HG03439 (cell line): ENCODE results near the gene DTL.
"Not testable (repeated sequence)": the region's sequence is repeated elsewhere in the genome, so short reads cannot be mapped to it uniquely, and the experiment has no call there.

Experiments used
- ATAC-seq: cut with Tn5 transposase; IDR thresholded peaks from one replicate; pipeline ENCODE4 v1.9.1; 2021; ENCODE audit warnings: mild to moderate bottlenecking, moderate library complexity; ENCODE audit not compliant: unreplicated experiment

DTL gene, protein sequence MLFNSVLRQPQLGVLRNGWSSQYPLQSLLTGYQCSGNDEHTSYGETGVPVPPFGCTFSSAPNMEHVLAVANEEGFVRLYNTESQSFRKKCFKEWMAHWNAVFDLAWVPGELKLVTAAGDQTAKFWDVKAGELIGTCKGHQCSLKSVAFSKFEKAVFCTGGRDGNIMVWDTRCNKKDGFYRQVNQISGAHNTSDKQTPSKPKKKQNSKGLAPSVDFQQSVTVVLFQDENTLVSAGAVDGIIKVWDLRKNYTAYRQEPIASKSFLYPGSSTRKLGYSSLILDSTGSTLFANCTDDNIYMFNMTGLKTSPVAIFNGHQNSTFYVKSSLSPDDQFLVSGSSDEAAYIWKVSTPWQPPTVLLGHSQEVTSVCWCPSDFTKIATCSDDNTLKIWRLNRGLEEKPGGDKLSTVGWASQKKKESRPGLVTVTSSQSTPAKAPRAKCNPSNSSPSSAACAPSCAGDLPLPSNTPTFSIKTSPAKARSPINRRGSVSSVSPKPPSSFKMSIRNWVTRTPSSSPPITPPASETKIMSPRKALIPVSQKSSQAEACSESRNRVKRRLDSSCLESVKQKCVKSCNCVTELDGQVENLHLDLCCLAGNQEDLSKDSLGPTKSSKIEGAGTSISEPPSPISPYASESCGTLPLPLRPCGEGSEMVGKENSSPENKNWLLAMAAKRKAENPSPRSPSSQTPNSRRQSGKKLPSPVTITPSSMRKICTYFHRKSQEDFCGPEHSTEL

DNA sequence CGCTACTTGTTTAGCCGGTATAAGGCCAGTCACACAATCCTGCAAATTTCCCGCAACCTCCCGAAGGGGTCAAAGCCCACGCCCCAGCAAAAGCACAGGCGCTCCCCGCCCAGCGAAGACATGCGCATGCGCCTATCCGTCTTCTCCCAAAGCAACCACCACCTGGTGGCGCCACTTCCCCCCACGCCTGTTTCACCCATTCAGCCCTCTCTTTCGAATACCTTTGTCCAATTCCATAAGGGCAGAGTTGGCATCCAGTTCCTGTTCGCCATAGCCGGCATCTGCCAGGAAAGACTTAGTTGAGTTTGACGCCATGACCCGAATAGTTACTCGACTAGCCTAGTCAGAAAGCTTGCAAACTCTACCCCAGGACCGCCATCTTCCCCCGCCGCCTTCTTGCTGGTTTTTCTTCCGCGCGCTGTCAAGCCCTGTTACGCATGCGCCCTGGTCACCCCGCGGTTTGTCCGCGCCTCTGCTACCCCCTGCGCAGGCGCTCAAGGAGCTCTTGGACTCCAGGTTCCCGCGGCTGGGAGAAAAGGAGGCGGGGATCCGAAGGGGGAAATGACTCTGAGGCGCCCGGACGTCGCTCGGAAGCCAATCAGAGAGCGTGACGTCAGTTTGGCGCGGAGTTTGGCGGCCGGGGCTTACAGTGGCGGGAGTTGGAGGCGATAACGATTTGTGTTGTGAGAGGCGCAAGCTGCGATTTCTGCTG, at the start of gene DTL, which contains the start of gene INTS7:
DTL (plus strand) TSS at position 626 of the 712 bp plus-strand sequence. CDS start 143 bp downstream, outside the sequence.
INTS7 (minus strand) TSS at position 435 of the 712 bp plus-strand sequence; CDS start at position 315, 120 bp downstream.
- peak; percentile 73 for ATAC-seq

DNA sequence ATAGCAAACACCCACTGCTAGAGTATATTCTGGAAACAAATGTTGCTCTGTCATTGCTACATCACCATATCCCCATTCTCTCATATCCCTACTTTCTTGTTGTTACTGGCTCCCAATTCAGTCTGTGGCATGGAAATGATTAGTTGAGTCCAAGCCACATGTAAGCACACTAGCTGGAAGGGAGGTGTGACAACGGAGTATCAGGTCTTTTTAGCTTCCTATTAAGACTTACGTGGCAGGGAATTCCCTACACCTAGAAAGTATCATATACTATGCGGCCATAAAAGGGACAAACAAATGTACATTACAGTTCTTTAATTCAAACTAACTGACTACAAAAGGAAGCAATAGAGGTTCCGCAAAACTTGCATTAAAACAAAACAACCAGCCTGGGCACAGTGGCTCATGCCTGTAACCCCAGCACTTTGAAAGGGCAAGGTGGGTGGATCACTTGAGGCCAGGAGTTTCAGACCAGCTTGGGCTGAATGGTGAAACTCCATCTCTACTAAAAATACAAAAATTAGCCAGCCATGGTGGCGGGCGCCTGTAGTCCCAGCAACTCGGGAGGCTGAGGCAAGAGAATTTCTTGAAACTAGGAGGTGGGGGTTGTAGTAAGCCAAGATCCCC, 48.8 kb upstream of the DTL start:
- no peak for ATAC-seq

DNA sequence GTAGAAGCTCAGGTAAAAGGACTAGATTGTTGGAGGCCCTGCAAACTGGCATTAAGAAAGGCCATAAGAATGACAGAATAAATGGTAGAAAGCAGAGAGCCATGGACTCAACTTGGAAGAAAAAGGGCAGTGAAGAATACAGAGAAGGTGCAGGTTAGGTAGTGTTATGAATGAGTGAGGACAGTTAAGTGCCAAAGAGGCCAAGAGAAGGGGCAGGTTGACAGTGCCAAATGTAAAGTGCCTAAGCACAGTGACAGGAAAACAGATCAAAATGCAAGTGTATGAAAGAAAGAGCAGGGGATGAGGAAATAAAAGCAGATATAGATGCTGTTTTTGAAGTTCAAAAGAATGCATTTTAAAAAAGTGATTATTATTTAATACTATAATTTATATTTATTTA, 43.9 kb upstream of the DTL start:
- ATAC-seq: no peak

DNA sequence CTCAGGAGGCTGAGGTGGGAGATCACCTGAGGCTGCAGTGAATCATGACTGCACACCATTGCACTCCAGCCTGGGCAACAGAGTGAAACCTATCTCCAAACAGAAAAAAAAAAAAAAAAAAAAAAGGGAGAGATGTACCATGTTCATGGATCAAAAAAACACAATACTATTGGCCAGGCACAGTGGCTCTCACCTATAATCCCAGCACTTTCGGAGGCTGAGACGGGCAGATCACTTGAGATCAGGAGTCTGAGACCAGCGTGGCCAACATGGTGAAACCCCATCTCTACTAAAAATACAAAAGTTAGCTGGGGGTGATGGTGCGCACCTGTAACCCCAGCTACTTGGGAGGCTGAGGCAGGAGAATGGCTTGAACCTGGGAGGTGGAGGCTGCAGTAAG, 38.1 kb upstream of the DTL start:
- not testable (repeated sequence) for ATAC-seq

DNA sequence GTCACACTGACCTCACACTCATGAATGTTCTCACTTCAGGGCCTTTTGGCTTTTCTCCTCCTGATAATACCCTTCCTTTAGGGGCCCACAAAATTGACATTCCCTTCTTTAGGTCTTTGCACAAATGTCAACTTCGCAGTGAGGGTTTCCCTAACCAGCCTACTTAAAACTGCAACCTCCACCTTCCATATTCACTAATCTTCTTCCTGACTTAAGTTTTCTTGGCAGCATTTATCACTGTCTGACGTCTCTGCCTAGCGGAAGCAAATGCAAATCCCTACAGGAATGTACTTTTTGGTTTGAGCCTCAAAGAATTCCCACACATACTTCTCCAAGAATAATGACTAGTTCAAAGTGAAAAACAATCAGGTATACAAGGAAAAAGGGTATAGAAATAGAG, 33.0 kb upstream of the DTL start:
- ATAC-seq: no peak

DNA sequence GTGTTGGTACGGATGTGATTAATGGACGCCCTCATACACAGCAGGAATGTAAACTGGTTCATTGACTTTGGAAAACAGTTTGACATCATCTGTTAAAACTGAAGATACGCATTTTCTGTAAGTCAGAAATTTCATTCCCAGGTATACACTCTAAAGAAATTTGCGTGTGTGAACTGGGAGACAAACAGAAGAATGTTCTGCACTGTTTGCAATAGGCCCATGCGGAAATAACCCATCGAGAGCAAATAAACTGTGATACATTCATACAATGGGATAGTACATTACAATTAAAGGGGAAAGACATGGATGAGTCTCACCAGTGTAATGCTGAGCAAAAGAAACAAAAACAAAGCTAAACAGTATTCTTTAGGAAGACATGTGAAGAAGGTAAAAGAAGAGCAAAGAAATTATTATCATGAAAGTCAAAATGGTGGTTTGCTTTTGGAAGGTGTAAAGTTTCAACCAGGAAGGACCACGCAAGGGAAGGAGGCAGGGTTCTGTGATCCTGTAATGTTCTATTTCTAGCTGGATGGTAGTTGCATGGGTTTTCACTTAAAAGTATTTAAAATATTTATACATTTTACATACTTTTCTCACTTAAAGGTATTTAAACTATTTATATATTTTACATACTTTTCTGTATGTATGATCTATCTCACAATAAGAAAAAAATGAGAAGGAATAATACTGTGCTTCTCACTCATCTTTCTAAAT, 30.5 kb upstream of the DTL start:
- no peak for ATAC-seq

DNA sequence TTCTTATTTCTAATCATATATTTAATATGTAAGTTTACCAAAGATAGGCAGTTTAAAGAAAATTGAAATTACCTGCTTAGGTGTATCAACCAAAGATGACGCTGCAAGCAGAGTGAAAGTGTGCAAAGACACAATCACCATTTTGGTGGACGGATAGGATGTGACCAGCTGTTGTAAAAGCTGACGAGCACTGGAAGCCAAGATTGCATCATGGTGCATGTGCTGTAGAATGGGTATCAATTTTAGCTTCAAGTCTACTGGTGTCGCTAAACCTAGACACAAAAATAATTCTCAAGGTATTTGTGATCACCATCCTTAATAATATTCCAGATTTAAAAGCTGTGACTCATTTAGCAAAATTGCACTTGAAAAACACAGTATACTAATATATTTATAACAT, 28.4 kb upstream of the DTL start:
- no peak for ATAC-seq

DNA sequence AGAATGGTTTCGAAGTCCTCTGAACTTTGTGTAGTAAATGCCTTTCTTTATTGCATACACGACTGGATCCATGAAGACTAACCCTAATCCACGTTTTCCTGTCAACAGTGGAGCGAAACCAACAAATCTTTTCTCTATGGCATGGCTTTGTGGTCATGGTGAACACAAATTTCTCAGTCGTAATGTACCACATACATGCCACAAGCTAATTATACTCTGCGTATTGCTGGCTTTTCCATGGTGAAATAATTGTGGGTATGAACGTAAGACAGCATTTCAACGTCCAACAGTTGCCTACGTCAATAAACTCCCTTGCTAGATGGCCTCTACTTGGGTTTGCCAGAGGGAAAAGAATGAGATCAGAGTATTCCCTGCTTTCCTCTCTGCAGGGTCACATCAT, 27.7 kb upstream of the DTL start:
- ATAC-seq: no peak

DNA sequence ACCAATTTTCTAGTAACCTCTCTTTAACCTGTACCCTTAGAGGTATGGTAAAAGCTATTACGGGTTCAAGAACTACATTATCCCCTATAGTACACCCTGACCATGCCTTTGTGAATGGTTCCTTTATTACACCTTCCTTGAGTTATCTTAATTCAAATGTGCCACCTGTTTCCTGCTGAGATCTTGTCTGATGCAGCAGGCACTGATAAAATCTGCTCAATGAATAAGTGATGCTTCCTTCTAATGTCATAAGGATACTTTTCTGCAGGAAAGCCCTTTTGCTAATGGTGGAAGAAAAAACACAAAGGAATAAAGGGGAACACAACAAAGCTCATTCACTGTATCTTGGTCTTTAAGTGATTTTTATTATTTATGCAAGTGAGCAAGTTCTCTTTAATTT, 26.0 kb upstream of the DTL start:
- no peak for ATAC-seq

DNA sequence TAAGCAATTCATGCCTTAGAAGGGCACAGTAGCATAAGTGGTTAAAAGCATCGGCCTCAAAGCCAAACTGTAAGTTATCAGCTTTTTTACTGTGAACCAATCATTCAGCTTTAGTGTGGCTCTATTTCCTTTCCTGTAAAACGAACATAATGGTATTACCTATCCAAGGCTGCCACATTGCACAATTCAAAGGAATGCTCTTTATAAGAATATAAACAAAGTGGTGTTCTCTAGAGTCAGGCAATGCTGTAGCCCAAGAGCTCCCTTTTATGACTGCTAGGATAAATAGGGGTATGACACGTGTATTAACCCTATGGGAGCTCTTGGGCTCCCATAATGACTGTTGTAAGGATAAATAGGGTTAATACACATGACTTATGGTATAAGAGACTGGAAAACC, 25.5 kb upstream of the DTL start:
- ATAC-seq: no peak

DNA sequence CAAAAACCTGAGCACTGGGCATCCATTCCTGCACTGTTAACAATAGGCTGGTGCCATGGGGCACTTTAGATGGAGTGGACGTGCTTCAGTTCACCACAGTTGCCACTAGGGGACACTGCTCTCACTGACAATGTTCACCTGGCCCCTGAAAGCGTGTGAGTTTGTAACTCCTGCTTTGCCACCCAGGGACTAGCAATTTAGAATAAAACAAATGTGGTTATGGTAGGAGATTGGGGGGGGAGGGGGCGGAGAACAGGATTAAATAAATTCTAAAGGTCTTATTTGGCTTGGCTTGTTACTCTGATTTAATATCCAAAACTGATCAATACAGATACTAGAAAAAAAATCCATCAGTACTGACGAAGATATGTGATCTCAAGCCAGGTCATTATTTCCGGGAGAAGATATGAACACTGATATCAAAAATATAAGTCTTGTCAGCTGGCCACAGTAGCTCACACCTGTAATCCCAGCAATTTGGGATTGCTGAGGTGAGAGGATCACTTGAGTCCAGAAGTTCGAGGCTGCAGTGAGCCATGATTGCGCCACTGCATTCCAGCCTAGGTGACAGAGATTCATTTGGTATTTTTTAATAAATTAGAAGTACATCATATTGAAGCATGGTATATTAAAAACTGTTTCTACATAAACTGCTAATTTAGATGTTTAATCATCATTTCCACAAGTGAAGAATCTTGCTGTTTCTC, 23.4 kb upstream of the DTL start:
- peak; percentile 88 for ATAC-seq

DNA sequence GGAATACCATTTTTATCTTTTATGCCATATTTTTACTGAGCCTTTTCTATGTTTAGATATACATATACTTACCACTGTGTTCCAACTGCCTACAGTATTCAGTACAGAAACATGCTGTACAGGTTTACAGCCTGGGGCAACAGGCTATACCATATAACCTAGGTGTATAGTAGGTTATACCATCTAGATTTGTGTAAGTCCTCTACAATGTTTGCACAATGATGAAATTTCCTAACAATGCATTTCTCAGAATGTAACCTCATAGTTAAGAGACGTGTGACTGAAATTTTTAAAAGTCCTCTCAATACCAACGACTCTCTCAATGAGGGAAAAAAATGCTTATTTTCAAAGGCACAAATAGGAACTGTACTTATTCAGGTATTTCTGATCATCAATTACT, 21.9 kb upstream of the DTL start:
- no peak for ATAC-seq

DNA sequence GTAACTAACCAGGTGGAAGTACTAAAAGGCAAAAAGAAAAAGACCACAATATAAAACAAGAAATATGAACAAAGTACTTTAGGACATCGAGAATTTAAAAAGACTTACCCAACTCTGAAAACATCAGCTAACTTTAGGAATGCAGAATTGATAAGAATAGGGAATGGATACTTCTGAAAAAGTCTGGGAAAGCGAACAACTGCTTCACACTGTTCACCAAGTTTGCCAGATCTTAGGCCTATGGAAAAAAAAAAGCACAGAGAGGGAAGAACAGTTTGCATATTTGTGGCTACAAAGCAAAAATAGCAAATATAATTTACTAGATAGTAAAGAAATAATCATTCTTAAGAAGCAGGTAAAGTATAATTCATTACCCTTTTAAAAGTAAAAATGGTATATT, 14.6 kb upstream of the DTL start:
- no peak for ATAC-seq

DNA sequence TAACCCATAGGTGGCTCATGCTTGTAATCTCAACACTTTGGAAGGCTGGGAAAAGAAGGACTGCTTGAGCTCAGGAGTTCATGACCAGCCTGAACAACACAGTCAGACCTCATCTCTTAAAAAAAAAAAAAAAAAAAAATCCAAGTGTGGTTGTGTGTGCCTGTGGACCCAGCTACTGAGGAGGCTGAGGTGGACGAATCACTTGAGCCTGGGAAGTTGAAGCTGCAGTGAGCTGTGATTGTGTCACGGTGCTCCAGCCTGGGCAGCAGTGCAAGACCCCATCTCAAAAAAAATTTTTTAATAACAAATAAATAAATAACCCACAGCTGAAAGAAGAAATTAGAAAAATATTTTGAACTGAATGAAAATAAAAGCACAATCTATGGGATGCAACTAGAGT, 14.0 kb upstream of the DTL start:
- ATAC-seq: no peak

DNA sequence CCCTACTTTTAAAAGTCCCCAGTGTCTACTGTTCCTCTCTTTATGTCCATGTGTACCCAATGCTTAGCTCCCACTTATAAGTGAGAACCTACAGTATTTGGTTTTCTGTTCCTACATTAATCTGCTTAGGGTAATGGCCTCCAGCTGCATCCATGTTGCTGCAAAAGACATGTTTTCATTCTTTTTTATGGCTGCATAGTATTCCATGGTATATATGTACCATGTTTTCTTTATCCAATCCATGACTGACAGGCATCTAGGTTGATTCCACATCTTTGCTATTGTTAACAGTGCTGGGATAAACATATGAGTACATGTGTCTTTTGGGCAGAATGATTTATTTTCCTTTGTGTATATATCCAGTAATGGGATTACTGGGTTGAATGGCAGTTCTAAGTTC, 12.6 kb upstream of the DTL start:
- not testable (repeated sequence) for ATAC-seq

DNA sequence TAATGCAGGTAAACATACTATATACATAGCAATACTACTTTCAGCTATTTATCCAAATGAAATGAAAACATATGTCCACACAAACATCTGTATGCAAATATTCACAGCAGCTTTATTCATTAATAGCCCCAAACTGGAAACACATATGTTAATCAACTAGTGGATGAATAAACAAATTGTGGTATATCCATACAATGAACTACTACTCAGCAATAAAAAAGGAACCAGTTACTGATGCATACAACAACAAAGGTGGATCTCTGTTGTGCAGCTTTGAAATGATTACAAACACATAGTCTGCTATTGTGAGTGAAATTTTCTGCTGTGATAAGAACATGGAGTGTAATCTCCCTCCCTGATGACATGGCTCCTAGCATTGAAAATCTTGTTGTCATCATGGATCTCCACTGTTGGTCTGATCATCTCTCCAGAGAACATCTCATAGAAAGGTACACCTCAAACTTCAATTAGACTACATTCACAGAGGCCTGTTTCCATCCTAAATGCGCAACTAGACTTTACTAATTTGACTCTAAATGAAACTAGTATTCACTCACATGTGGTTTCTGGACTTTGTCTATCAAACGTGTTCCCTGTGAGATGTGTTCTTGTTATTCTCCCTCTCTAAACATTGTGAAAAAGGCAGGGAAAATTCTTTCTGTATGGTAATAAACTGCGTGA, 10.9 kb upstream of the DTL start:
- no peak for ATAC-seq

DNA sequence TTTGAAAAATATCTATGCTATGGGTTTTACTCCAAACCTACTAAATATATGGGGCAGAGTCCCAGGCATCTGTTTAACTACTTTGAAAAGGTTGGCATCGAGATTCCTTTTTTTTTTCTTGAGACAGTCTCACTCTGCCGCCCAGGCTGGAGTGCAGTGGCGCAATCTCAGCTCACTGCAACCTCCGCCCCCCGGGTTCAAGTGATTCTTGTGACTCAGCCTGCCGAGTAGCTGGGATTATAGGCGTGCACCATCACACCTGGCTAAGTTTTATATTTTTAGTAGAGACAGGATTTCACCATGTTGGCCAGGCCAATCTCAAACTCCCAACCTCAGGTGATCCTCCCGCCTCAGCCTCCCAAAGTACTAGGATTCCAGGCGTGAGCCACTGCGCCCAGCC, 7.8 kb upstream of the DTL start:
- not testable (repeated sequence) for ATAC-seq

DNA sequence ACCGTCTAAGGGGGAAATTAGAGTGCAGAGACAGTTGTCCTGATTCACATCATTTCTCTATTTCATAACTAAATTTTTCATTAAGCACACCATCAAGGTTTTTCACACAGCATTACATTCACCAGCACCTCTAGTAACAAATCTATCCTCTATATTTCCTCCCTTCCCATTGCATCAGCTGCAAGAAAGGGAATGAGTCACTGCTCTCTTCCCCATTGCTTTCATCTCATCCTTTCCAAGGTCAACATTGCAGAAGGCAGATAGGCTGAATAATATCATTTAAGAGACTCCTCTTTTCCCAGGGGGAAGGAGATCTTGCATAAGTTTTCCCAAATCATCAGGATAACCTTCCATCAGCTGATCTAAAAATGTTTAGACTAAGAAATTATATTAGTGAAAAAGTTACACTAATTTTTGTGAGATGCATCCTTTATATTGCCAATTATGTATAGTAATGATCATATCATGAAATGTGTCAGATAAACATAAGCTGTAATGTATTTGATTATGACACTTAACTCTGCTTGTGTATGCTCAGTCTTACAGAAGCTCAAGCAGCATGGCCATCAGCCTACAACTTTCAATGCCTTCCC, 4.5 kb upstream of the DTL start:
- ATAC-seq: no peak
